SK-N-MC (cell line): Measurements from ENCODE around the gene JAKMIP1.

Experiments
- DNase-seq: peaks from one replicate; pipeline ENCODE4 v3.0.0-alpha.2; 2011; ENCODE audit warnings: low read depth, low spot score
- H3K27ac ChIP-seq: fragments of 200-600 bp; sonication (generic); 2 replicates; pipeline ENCODE4 v1.5.1; 2016; ENCODE audit warnings: mixed run types
- H3K36me3 ChIP-seq: fragments of 200-600 bp; sonication (generic); 2 replicates; pipeline ENCODE4 v1.6.1; 2017; ENCODE audit warnings: antibody characterized with exemption, low read length, mixed read lengths; ENCODE audit not compliant: insufficient read depth
- H3K4me3 ChIP-seq: fragments of 200-600 bp; sonication (generic); 2 replicates; pipeline ENCODE4 v1.5.1; 2016
- H3K9ac ChIP-seq: fragments of 200-600 bp; sonication (generic); 2 replicates; pipeline ENCODE4 v1.8.0; 2017; ENCODE audit warnings: mixed run types, mixed read lengths; ENCODE audit not compliant: insufficient read length
- H3K9me3 ChIP-seq: fragments of 200-600 bp; sonication (generic); 2 replicates; pipeline ENCODE4 v1.6.1; 2017; ENCODE audit warnings: low read depth, mild to moderate bottlenecking, antibody characterized with exemption, low read length, moderate library complexity, mixed read lengths
- EZH2 ChIP-seq: fragments of 200-600 bp; sonication (generic); IDR thresholded peaks from one replicate; pipeline ENCODE4 v1.6.1; 2017; ENCODE audit warnings: antibody characterized with exemption
- FOXP2 ChIP-seq: optimal IDR thresholded peaks from 2 replicates; pipeline ENCODE3; 2011; ENCODE audit warnings: mild to moderate bottlenecking, moderate library complexity; ENCODE audit not compliant: insufficient read depth; ENCODE audit errors: extremely low read length, control extremely low read depth
- POLR2AphosphoS5 ChIP-seq: IDR thresholded peaks from 2 replicates; pipeline ENCODE4 v1.6.1; 2012; ENCODE audit warnings: mild to moderate bottlenecking, low read depth, low read length, borderline replicate concordance

Gene JAKMIP1

DNA sequence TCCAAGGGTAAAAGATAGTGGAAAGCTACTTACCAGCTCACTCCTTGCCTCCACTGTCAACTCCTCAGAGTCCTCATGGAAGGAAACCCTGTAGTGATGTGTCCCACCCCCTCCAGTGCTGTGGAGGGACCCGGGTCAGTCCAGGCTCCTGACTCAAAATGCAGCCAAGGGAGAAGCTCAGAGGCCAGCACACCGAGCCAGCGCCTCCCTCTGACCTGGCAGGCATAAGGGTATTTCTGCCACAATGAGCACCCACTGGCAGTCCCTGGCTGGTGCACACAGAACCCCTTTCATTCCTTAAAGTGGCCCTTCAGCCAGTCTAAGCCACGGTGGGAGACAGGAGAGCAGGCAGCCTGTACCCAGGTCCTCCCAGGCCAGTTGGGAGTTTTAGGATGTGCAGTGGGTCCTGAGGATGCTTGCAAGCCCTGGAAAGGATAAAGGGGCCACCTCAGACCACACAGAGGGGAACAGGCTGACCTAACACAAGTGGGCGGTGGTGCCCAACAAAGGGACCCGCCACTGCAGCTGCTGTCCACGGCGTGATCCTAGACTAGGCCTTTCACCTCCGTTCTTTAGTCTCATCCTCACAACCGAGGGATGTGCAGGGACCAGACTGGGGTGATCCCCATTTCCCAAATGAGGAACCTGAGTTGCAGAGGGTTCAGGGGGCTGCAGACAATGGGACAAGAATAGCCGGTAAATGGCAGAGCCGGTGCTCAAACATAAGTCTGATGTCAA, 5.7 kb downstream of the JAKMIP1 start:
- Histone ChIP-seq H3K9ac (no peak overlapping the region), H3K36me3 (no peaks in the 10 kb centered on the region), H3K27ac (no peak overlapping the region), H3K9me3 (no peaks in the 10 kb centered on the region), H3K4me3 (no peak overlapping the region)
- TF ChIP-seq FOXP2 = no peak
- no peak for TF ChIP-seq EZH2
- no peak for TF ChIP-seq POLR2AphosphoS5
- no peak for DNase-seq

DNA sequence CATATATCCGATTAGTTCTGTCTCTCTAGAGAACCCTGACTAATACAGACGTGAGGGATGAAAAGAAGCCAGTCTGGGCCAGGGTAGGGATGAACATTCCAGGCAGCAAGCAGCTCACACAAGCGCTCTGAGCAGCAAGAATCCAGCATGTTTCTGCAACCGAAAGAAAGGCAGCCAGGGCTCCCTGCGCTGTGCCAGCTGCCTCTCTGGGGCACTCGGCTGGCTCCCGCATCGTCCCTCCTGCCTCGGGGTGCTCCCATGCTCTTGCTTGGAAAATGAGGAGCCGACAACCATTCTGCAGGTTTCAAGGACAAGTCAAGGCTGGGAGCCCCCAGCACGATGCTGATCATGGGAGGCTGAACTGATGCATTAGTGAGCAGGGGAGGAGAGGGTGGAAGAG, 7.0 kb downstream of the JAKMIP1 start:
- Histone ChIP-seq H3K4me3 (no peak overlapping the region), H3K27ac (no peak overlapping the region), H3K9ac (no peak overlapping the region), H3K36me3 (no peaks in the 10 kb centered on the region), H3K9me3 (no peaks in the 10 kb centered on the region)
- TF ChIP-seq EZH2 = no peak
- no peak for DNase-seq

- H3K9ac ChIP-seq = no peak overlapping the region
- no peak overlapping the region for H3K4me3 ChIP-seq
- H3K36me3 ChIP-seq = no peaks in the 10 kb centered on the region
- DNase-seq = no peak
- TF ChIP-seq FOXP2 = no peak
- no peak overlapping the region for H3K27ac ChIP-seq
- H3K9me3 ChIP-seq = no peaks in the 10 kb centered on the region
These were observed 8.1 kb downstream of the JAKMIP1 start for GRCh38 chr4:6192245-6192644.

- no peak overlapping the region for H3K9ac ChIP-seq
These were observed 8.8 kb downstream of the JAKMIP1 start for GRCh38 chr4:6191448-6192130.

DNA sequence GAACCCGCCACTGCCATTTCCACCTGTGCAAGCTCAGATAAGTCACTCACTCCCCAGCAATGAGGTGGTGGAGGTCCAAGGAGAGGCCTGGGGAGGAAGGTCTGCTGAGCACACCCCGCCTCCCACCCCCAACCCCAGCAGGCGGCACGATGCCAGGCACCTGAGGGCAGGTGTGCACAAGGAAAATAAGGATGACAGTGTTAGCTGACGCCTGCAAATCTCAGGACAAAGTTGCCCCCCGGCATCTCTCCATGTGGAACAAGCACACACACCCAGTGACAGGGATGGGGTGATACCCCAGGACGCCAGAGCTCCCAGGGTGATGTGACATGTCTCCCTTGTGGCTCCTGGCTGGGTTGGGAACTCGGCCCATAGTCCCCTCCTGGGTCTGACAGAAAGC, 9.9 kb downstream of the JAKMIP1 start:
- no peak for DNase-seq
- no peak overlapping the region for H3K9ac ChIP-seq
- no peaks in the 10 kb centered on the region for H3K9me3 ChIP-seq
- no peak overlapping the region for H3K4me3 ChIP-seq
- H3K36me3 ChIP-seq = no peaks in the 10 kb centered on the region
- H3K27ac ChIP-seq = no peak overlapping the region
- no peak for TF ChIP-seq EZH2
- no peak for TF ChIP-seq FOXP2
- no peak for TF ChIP-seq POLR2AphosphoS5

More at GRCh38 chr4:6191448-6192130, 8.8 kb downstream of the JAKMIP1 start:
- no peak for DNase-seq
- Histone ChIP-seq H3K27ac (no peak overlapping the region), H3K36me3 (no peaks in the 10 kb centered on the region), H3K4me3 (no peak overlapping the region), H3K9me3 (no peaks in the 10 kb centered on the region)
- TF ChIP-seq EZH2 (no peak), FOXP2 (no peak), POLR2AphosphoS5 (no peak)

DNA sequence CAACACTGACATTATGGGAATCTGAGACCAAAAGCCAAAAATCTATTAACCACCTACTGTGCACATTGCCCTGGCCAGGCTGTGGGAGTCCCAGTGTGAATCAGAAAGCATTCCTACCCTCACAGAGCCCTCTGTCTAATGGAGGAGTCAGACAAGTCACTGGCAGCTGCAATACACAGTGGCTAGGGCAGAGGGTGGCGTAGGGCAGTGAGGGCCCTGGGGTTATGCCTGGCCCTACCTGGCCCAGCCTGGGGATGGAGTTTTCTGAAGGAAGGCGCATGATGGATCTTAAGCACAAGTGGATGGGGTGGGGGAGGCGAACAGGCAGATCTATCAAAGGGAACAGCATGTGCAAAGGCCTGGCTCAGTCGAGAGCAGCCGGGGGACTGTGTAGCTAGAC, 10.8 kb downstream of the JAKMIP1 start:
- H3K4me3 ChIP-seq = no peak overlapping the region
- TF ChIP-seq EZH2 = no peak
- no peak for TF ChIP-seq POLR2AphosphoS5
- TF ChIP-seq FOXP2 = no peak
- H3K27ac ChIP-seq = no peak overlapping the region
- no peaks in the 10 kb centered on the region for H3K9me3 ChIP-seq
- no peak overlapping the region for H3K9ac ChIP-seq
- no peak for DNase-seq
- H3K36me3 ChIP-seq = no peaks in the 10 kb centered on the region

DNA sequence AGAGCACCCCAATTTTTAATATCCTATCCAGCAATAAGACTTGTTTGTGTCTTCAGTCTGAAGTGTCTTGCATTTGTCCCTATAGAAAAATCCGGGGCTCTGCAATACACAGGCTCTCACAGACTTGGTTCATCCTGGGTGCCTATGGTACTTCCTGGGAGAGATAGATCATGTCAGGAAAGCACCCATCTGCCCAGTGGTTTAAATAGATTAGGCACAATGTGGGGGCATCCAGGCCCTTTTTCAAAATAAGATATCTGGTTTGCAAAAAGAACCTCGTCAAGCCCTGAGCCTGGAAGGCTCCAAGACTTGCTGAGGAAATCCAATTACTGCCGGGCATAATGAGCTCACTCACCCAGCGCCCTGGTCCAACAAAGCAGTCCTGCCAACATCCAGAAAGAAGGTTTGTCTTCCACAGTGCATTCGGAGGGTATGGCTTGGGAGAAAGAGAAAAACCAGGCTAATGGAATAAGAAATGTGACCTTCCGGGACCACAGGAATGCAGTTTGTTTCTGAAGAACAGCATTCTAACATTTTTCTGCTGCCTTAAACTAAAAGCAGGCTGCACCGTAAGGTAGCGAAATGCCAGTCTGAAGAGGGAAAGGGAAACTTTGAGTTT, 11.6 kb downstream of the JAKMIP1 start:
- no peak for DNase-seq
- Histone ChIP-seq H3K9ac (no peak overlapping the region), H3K27ac (no peak overlapping the region), H3K9me3 (no peaks in the 10 kb centered on the region), H3K36me3 (no peaks in the 10 kb centered on the region), H3K4me3 (no peak overlapping the region)
- TF ChIP-seq FOXP2 = no peak
- TF ChIP-seq POLR2AphosphoS5 = no peak
- TF ChIP-seq EZH2 = no peak

GRCh38 chr4:6184169-6184568, 16.2 kb downstream of the JAKMIP1 start:
- no peaks in the 10 kb centered on the region for H3K9me3 ChIP-seq
- no peak for DNase-seq
- no peak overlapping the region for H3K9ac ChIP-seq
- no peak overlapping the region for H3K4me3 ChIP-seq
- no peak overlapping the region for H3K27ac ChIP-seq
- TF ChIP-seq FOXP2 = no peak
- no peak for TF ChIP-seq POLR2AphosphoS5
- no peak for TF ChIP-seq EZH2
- no peaks in the 10 kb centered on the region for H3K36me3 ChIP-seq

- DNase-seq = no peak
- H3K4me3 ChIP-seq = no peak overlapping the region
- H3K9me3 ChIP-seq = no peaks in the 10 kb centered on the region
- no peak overlapping the region for H3K9ac ChIP-seq
- no peak for TF ChIP-seq EZH2
- TF ChIP-seq FOXP2 = no peak
- no peak for TF ChIP-seq POLR2AphosphoS5
- no peak overlapping the region for H3K27ac ChIP-seq
- no peaks in the 10 kb centered on the region for H3K36me3 ChIP-seq
These were observed 16.6 kb downstream of the JAKMIP1 start for GRCh38 chr4:6183740-6184139.
